ENCODE measurements around the gene IDI2.
"Not testable (repeated sequence)": the region's sequence is repeated elsewhere in the genome, so short reads cannot be mapped to it uniquely, and the experiment has no call there.

IDI2 gene

GRCh38 chr10:1036341-1036791, 10.7 kb upstream of the IDI2 start:
- no peak overlapping the region for H3K4me3 ChIP-seq (ENCODE audit: low read length)
- TF ChIP-seq ZNF274 (IDR thresholded peaks at IDR 0.05; ENCODE audit: low read depth, low read length): no peak

GRCh38 chr10:1035201-1035600, 9.5 kb upstream of the IDI2 start:
- no peak overlapping the region for H3K4me3 ChIP-seq (ENCODE audit: low read length)

GRCh38 chr10:1034758-1035157, 9.1 kb upstream of the IDI2 start:
- TF ChIP-seq ZNF274 (IDR thresholded peaks at IDR 0.05; ENCODE audit: low read depth, low read length): no peak

More at GRCh38 chr10:1035201-1035600, 9.5 kb upstream of the IDI2 start:
- no peak for TF ChIP-seq ZNF274 (IDR thresholded peaks at IDR 0.05; ENCODE audit: low read depth, low read length)

GRCh38 chr10:1033601-1034000, 7.9 kb upstream of the IDI2 start:
- H3K4me3 ChIP-seq (ENCODE audit: low read length): no peak overlapping the region
- TF ChIP-seq ZNF274 (IDR thresholded peaks at IDR 0.05; ENCODE audit: low read depth, low read length): no peak

More at GRCh38 chr10:1034758-1035157, 9.1 kb upstream of the IDI2 start:
- no peak overlapping the region for H3K4me3 ChIP-seq (ENCODE audit: low read length)

- TF ChIP-seq ZNF274 (IDR thresholded peaks at IDR 0.05; ENCODE audit: low read depth, low read length): no peak
- H3K4me3 ChIP-seq (ENCODE audit: low read length): no peak overlapping the region
Observed at GRCh38 chr10:1029838-1030237, 4.2 kb upstream of the IDI2 start.

- TF ChIP-seq ZNF274 (IDR thresholded peaks at IDR 0.05; ENCODE audit: low read depth, low read length): no peak
- no peak overlapping the region for H3K4me3 ChIP-seq (ENCODE audit: low read length)
Observed at GRCh38 chr10:1026578-1026977, 919 bp upstream of the IDI2 start.

- no peak overlapping the region for H3K4me3 ChIP-seq (ENCODE audit: low read length)
- TF ChIP-seq ZNF274 (IDR thresholded peaks at IDR 0.05; ENCODE audit: low read depth, low read length): no peak
Observed at GRCh38 chr10:1024103-1024502, 1.6 kb downstream of the IDI2 start.

GRCh38 chr10:1022413-1022812, 3.2 kb downstream of the IDI2 start:
- no peak for TF ChIP-seq ZNF274 (IDR thresholded peaks at IDR 0.05; ENCODE audit: low read depth, low read length)
- H3K4me3 ChIP-seq (ENCODE audit: low read length): no peak overlapping the region

GRCh38 chr10:1020958-1021357, 4.7 kb downstream of the IDI2 start:
- no peak overlapping the region for H3K4me3 ChIP-seq (ENCODE audit: low read length)
- no peak for TF ChIP-seq ZNF274 (IDR thresholded peaks at IDR 0.05; ENCODE audit: low read depth, low read length)

- no peak for TF ChIP-seq ZNF274 (IDR thresholded peaks at IDR 0.05; ENCODE audit: low read depth, low read length)
- no peak overlapping the region for H3K4me3 ChIP-seq (ENCODE audit: low read length)
Observed at GRCh38 chr10:1020460-1020859, 5.2 kb downstream of the IDI2 start.

GRCh38 chr10:1019362-1019761, 6.3 kb downstream of the IDI2 start:
- no peak overlapping the region for H3K4me3 ChIP-seq (ENCODE audit: low read length)
- TF ChIP-seq ZNF274 (IDR thresholded peaks at IDR 0.05; ENCODE audit: low read depth, low read length): no peak

GRCh38 chr10:1015688-1016087, 10.0 kb downstream of the IDI2 start:
- no peak for TF ChIP-seq ZNF274 (IDR thresholded peaks at IDR 0.05; ENCODE audit: low read depth, low read length)

GRCh38 chr10:1011696-1012095, 14.0 kb downstream of the IDI2 start:
- no peak for TF ChIP-seq ZNF274 (IDR thresholded peaks at IDR 0.05; ENCODE audit: low read depth, low read length)
- no peak overlapping the region for H3K4me3 ChIP-seq (ENCODE audit: low read length)

More at GRCh38 chr10:1015688-1016087, 10.0 kb downstream of the IDI2 start:
- no peak overlapping the region for H3K4me3 ChIP-seq (ENCODE audit: low read length)

- H3K4me3 ChIP-seq (ENCODE audit: low read length): no peak overlapping the region
- no peak for TF ChIP-seq ZNF274 (IDR thresholded peaks at IDR 0.05; ENCODE audit: low read depth, low read length)
Observed at GRCh38 chr10:1010703-1011102, 15.0 kb downstream of the IDI2 start.

GRCh38 chr10:1009947-1010346, 15.7 kb downstream of the IDI2 start:
- H3K4me3 ChIP-seq (ENCODE audit: low read length): not testable (repeated sequence)

GRCh38 chr10:1009071-1009494, 16.6 kb downstream of the IDI2 start:
- no peak overlapping the region for H3K4me3 ChIP-seq (ENCODE audit: low read length)
- TF ChIP-seq ZNF274 (IDR thresholded peaks at IDR 0.05; ENCODE audit: low read depth, low read length): no peak
